SIG-M5 (cell line): Measurements from ENCODE around the gene RBM3.

Experiments used
- DNase-seq: peaks from one replicate; lab custom pipeline; 2025; lab: John Stamatoyannopoulos, UW

RBM3 gene

GRCh38 chrX:48578661-48579128 is 4.4 kb downstream of the RBM3 start:
- no peak for DNase-seq

GRCh38 chrX:48579259-48579658 is 5.0 kb downstream of the RBM3 start:
- DNase-seq, result no peak

GRCh38 chrX:48580662-48581061 is 6.4 kb downstream of the RBM3 start:
- no peak for DNase-seq

GRCh38 chrX:48584698-48585097 is 10.4 kb downstream of the RBM3 start:
- DNase-seq, result no peak

- DNase-seq, result no peak
These were observed 15.3 kb downstream of the RBM3 start for GRCh38 chrX:48589482-48590162.

- DNase-seq, result no peak
These were observed 16.2 kb downstream of the RBM3 start for GRCh38 chrX:48590203-48591103.

GRCh38 chrX:48591255-48591791 is 17.0 kb downstream of the RBM3 start:
- DNase-seq, result no peak

- DNase-seq, result no peak
These were observed 18.7 kb downstream of the RBM3 start for GRCh38 chrX:48592971-48593370.

- no peak for DNase-seq
These were observed 21.6 kb downstream of the RBM3 start for GRCh38 chrX:48595929-48596328.

- peak; percentile 46 for DNase-seq
These were observed 23.3 kb downstream of the RBM3 start, which contains the start of gene WDR13 for GRCh38 chrX:48597353-48598264. Gene WDR13, plus strand, starts transcription at chrX:48597492. Its CDS starts 505 bp downstream, at chrX:48597997.

GRCh38 chrX:48598614-48599013 is 24.3 kb downstream of the RBM3 start:
- DNase-seq, result no peak

GRCh38 chrX:48599341-48599740 is 25.1 kb downstream of the RBM3 start:
- no peak for DNase-seq

GRCh38 chrX:48600226-48600625 is 25.9 kb downstream of the RBM3 start:
- no peak for DNase-seq

- no peak for DNase-seq
These were observed 27.6 kb downstream of the RBM3 start for GRCh38 chrX:48601741-48602394.

- no peak for DNase-seq
These were observed 30.4 kb downstream of the RBM3 start for GRCh38 chrX:48604701-48605100.

GRCh38 chrX:48606091-48606490 is 31.8 kb downstream of the RBM3 start:
- DNase-seq, result no peak

- no peak for DNase-seq
These were observed 37.4 kb downstream of the RBM3 start for GRCh38 chrX:48611703-48612102.

- DNase-seq, result no peak
These were observed 39.3 kb downstream of the RBM3 start for GRCh38 chrX:48613502-48614160.

GRCh38 chrX:48616576-48616975 is 42.3 kb downstream of the RBM3 start:
- no peak for DNase-seq

GRCh38 chrX:48617542-48618340 is 43.5 kb downstream of the RBM3 start:
- no peak for DNase-seq
